Body of pancreas (tissue), 4 donors: ENCODE measurements around the gene CLEC11A.

ENCODE experiments used
- CTCF ChIP-seq, 7 experiments: fragments of 450-650 bp in 4 of 7; fragments of 200-600 bp in 3 of 7; sonication (generic) in 3 of 7; IDR thresholded peaks; one replicate each; pipeline ENCODE4 v1.5.1; 2016 to 2019; ENCODE audit warnings: antibody characterized with exemption in 7 of 7
- POLR2A ChIP-seq, 3 donors: fragments of 450-650 bp; IDR thresholded peaks; one replicate each; pipeline ENCODE4 v1.6.1; 2016; ENCODE audit warnings: antibody characterized with exemption in 3 of 3, mild to moderate bottlenecking in 2 of 3

GRCh38 chr19:50759886-50760285 is 36.7 kb downstream of the CLEC11A start:
- TF ChIP-seq POLR2A (IDR thresholded peaks at IDR 0.05), result no peak
- no peak for TF ChIP-seq CTCF (IDR thresholded peaks at IDR 0.05)
